ENCODE measurements around the gene INPP5A.

Gene INPP5A

GRCh38 chr10:132649651-132650360 lies 112.2 kb downstream of the INPP5A start:
- no peak for DNase-seq

GRCh38 chr10:132650611-132651250 lies 113.1 kb downstream of the INPP5A start:
- no peak for DNase-seq

DNA sequence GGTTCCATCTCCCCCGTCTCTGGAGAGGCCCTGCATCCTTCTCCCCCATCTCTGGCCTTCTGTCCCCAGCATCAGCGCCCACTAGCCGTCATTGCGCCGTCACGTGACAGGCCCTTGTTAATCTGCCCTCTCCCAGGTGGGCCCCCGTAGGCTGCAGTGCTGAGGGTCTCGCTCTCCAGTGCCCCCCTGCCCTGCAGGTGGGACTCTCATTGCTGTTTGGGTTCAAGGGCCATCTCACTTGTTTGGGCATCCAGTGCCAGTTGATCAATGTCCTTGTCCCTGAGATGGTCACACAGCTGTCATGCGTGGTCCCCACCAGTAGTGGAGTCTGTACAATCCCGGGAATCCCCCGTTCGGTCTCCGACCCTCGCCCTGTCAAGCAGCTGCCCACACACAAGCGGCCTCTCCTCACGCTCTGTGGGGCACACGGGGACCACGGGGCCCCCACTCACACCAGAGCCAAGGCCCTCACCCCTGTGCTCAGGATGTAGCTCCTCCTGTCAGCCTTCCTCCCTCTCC lies 114.0 kb downstream of the INPP5A start:
- DNase-seq, result no peak

- DNase-seq, result no peak
Observed at GRCh38 chr10:132652446-132652845, 114.9 kb downstream of the INPP5A start.

- DNase-seq, result no peak
Observed at GRCh38 chr10:132652936-132653590, 115.5 kb downstream of the INPP5A start.

GRCh38 chr10:132653721-132654120 lies 116.1 kb downstream of the INPP5A start:
- DNase-seq, result no peak

DNA sequence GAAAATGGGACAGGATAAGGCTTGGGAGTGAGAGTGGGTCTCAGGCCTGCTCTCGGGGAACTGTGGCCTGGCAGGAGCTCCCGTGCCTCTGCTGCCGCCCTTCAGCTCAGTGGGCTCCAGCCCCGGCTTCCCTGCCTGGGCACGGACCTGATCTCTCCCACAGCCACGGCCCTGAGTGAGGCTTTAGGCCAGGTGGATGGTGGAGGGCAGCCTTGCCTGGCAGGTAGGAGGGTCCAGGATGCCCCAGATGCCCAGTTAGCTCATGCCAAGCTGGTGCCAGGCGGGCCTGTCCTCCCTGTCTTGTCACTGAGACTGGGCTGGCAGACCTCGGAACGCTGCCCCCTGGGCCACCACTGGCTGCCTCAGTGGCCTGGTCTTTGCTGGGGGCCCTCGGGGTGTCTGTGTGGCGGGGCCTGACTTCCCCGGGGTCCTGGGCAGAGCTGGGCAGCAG lies 116.6 kb downstream of the INPP5A start:
- DNase-seq, result no peak

DNA sequence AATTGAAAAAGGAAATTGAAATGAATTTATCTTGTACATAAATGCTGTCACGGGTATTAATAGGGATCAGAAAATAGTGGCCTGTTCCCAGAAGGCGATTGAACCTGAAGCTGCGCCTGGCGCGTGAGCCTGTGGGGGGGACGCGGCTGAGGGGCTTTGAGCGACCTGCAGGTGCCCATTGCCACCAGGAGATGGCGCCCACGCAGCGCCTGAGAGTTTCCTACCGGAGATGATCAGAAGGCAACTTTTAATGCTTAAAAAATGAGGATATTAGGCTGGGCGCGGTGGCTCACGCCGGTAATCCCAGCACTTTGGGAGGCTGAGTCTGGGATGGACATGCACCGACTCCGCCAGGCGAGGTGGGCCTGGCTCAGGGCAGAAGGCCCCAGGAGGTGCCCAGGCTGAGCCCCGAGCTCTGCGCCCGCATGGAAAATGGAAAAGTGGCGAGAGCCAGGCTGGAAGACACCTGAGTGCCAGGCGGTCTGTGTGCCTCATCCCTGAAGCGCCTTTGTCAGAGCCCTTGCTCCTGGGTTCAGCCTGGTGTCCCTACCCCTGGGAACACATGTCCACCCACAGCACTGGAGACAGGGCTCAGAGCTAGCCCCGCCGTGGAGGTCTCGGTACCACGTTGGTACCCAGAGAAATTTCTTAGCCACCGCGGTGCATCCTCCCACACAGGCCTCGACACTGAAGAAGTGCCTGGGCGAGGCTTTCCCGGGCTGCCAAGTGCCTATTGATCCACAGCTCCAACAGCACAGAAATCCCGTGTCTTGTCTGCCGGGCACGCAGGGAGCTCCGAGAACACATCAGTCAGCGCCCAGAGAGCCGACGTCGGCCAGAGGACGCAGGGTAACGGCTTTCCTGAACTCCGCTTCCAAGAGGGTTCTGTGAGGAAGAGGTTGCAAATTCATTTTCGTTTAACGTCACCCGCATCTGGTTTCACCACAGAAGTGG lies 117.4 kb downstream of the INPP5A start:
- no peak for DNase-seq

DNA sequence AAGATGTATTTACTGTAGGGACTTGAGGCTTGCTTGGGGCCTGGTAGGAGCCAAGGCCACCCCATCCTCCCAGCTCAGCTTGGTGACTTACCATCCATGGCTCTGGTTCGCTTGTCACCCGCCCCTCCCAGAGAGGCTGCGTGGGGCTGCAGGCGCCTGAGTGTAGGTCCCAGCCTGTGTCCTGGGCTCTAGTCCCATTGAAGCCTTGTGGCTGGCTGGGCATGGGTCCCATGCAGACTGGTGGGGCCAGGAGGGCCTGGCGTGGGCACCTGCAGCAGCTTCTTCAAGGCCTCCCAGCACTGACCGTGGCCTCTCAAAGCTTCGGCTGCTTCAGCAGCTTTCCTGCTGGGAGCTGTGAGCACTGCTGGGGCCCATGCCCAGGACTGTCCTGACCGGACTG lies 118.1 kb downstream of the INPP5A start:
- no peak for DNase-seq

- DNase-seq, result no peak
Observed at GRCh38 chr10:132656283-132657126, 118.9 kb downstream of the INPP5A start.

- no peak for DNase-seq
Observed at GRCh38 chr10:132657127-132657706, 119.6 kb downstream of the INPP5A start.

DNA sequence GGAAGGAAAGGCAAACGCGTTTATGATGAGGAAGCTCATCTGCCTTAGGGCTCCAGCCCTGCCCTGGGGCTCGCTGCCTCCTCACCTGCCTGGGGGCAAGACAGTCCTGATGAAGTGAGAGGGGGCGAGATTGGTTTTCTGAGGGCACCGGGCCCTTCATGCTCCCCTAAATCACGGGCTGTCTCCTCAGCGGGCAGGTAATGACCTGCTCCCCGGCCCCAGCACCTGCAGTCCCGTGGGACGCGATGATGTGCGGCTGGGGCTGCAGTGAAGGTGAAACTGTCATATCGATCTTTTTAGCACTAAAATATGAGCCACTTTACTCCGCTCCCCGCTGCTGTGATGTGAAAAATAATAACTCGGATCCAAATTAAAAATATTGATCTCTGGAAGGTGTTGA lies 120.2 kb downstream of the INPP5A start:
- DNase-seq, result no peak

- DNase-seq, result no peak
Observed at GRCh38 chr10:132658546-132659205, 121.1 kb downstream of the INPP5A start.

GRCh38 chr10:132659206-132660091 lies 121.9 kb downstream of the INPP5A start:
- DNase-seq, result no peak

DNA sequence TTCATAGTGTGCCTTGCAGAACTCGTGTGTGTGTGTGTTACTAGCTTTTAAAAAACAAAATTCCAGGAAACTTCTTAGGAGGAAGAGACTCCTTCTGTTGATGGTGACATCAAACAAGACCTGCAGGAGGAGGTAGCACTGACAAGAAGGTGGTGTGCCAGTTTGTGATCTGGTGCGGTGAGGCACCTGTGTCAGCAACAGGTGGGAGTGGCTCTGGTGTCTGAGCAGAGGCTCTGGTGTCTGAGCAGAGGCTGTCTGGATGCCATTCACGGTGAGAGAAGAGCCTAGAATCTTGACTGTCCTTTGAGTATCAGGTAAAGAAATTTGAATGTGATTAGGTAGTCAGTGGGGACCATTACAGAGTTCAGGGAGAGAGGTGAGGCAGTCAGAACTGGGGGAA lies 122.8 kb downstream of the INPP5A start:
- no peak for DNase-seq

DNA sequence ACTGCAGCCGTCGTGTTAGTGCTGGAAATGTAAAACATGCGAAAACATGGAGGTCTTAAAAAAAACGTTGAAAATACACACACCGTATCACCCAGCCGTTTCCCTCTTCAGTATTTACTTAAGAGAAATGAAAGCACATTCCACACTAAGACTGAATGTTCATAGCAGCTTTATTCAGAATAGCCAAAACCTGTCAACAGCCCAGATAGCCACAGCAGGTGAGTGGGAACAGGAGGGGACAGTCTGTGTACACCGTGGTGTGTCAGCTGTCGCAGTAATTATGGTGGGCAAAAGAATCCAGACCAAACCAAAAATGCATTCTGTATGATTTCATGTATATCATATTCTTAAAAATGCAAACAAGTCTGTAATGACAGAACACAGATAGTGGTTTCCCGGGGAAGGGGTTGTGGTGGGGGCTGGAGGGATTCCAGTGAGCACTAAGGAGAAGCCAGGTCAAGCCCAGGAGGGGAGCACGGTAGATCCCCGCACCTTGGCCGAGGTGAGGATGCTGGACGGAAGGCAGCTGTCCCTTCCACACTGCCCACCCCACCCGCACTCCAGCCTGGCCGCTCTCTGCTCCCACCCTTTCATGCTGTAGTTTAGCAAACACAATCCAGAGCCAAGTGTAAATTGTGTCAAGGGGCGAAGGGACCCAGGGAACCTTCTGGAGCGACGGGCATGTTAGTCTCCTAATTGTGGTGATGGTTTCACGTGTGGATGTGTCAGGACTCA lies 124.8 kb downstream of the INPP5A start:
- no peak for DNase-seq

DNA sequence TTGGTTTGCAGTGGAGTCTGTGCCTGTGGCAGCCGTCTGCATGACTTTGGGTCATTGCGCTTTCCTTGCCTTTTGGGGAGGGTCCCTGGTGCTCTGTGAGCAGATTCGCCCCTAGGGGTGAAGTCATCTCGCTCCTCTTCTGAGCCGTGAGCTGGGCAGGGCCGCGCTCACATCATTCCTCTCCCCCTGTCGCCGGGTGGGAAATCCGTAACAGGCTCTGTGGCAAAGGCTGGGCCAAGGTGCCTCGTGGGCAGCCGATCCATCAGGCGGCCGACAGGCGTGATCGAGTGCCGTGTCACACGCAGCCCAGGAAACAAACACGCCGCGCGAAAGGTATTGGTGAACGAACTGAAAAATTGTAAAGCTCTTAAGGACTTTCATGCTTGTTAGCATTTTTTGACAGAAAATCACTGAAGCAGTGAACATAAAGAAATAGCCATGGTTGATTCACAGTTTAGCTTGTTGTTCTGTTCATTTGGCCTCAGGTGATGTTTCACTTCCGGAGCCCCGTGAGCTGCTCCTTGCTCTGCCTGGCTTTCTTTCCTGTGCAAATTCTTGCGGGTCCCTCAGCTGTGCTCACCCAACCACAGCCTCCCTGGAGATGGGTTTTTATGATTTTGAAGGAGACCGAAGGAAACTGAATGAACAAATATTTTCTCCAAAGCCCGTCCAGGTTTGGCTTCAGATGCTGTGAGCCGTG lies 126.2 kb downstream of the INPP5A start:
- no peak for DNase-seq

GRCh38 chr10:132664407-132664806 lies 126.8 kb downstream of the INPP5A start:
- no peak for DNase-seq

Measured in NCI-H2107 (cell line).